DMS153 treated with DMSO at 0.1 percent for 48 hours (cell line): ENCODE results near the gene KRT35.

Source experiments
- DNase-seq: peaks from one replicate; lab custom pipeline; 2025; ENCODE audit not compliant: unreplicated experiment; lab: John Stamatoyannopoulos, UW

KRT35 gene

GRCh38 chr17:41490000-41490990 is 9.3 kb upstream of the KRT35 start:
- DNase-seq: peak; percentile 32

DNA sequence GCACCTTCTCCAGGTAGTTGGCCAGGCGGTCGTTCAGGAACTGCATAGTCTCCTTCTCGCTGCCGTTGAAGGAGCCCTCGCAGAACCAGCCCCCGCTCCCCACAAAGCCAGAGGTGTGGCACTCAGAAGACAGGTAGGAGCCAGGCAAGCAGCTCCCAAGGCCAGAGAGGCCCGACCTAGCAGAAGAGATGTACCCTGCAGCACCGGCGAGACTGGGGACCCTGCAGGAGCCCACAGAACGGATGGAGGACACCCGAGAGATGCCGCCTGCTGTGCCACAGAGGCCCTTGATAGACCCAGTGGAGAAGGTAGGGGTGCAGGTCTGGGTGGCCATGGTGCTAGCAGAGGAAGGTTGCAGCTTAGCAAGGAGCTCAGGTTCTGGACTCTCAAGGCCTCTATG is 8.6 kb upstream of the KRT35 start, which contains the start of gene KRT36:
Gene KRT36 (minus strand): TSS at position 380 of the 400 bp plus-strand sequence. CDS start 46 bp downstream, at position 334.
- DNase-seq: no peak

GRCh38 chr17:41486809-41487530 is 6.0 kb upstream of the KRT35 start:
- no peak for DNase-seq

DNA sequence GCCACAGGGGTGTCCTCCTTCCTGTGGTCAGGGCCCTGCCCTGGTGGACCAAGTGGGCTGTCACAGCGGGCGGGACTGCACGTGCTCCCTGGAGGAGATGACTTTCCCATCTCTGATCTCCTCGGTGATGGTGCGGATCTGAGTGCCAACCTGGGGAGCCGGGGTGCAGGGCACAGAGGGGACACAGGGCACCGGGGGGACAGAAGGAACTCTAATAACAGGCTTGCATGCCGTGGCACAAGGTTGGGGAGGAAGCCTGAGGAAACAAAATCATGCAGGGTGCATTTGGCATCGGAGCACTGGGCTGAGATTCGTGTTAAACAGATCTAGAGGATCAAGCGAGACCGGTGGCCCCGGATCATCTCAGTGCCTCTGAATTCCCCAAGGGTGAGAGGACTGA is 5.4 kb upstream of the KRT35 start:
- no peak for DNase-seq

DNA sequence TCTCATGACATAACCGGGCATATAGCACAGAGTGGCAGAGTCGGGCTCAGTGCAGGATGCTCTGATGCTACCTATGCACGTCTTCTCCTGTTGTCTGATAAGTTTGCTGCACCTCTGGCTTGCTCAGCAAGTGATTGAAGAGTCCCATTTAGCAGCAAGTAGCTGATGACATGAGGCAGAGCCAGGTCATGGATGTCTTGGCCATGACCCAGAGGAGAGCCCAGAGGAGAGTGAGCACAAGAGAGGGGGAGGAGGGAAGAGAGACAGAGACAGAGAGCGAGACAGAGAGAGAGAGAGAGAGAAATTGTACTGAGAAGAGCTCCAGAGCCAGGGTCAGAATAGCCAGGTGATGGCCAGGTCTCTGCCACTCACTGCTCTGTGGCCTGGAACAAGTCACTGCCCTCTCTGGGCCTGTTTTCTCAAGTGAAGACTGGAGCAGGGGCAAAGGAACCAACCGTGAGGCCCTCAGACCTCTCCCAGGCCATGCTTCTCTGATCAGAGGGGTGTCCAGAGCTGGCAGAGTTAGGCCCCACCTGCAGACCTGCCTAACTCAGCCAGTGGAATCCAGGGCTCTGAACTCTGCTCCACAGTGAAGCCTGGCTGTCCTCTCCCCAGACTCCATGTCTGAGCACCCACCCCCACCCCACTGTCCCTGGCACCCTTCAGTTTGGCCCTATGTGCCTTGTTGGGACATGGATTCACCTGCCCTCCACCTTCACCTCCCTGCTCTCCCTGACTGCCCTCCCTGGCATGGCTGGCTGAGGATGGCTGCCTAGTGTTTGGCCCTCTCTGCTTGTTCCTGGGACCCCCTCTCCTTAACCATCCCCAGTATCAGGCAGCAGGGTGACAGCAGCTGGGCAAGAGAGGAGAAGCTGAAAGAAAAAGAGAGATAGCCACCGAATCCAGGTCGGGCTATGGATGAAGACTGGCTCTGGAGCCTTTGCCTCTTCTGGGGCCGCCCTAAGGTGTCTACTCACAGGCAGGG is 4.3 kb upstream of the KRT35 start:
- no peak for DNase-seq

- DNase-seq: no peak
Observed at GRCh38 chr17:41483991-41484826, 3.3 kb upstream of the KRT35 start.

DNA sequence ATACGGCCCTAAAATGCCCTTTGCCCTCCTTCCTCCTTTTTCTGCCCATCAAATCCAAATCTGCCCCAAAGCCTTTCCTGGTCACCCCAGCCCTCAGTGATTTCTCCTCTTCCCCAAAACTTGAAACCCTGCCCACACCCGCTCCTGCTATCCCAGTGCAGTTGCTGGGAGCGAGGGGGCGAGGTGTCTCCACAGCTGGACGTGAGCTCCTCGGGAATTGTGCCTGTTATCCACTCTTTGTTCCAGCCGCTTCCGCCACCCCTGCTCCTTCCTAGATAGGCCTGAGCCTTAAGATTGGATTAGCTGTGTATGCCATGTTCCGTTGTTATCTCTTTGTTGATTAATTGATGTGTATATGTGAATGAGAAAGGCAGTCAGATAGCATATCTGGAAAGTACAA is 2.6 kb upstream of the KRT35 start:
- no peak for DNase-seq

DNA sequence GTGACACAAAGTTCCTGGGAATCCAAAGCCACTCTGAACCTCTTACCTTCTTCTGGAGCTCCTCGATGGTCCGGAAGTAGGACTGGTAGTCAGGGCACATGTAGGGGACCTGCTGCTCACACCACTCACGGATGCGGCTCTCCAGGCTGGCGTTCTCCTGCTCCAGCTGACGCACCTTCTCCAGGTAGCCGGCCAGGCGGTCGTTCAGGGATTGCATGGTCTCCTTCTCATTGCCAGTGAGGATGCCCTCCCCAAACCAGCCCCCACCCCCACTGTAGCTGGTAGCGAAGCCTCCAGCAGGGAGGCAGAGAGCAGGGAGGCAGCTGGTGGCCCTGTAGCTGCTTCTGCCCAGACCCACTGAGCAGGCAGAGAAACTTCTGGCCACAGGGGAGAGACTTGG is 370 bp downstream of the KRT35 start:
- DNase-seq: no peak

- DNase-seq: no peak
Observed at GRCh38 chr17:41480136-41480535, 815 bp downstream of the KRT35 start.

DNA sequence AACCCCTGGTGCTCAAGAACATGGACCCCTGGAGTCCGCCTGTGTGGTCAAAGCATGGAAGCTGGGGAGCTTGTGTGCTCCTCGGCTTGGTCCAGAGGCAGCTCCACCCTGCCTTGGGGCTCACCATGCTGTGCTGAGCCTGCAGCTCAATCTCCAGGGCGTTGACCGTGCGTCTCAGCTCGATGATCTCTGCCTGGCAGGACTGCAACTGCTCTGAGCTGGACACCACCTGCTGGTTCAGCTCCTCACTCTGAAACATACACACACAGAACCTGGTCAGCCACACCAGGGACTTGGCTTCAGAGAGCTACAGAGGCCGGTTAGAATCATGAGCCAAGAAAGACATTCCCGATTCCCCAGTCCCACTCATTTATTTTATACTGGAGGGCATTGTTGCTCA is 2.7 kb downstream of the KRT35 start:
- DNase-seq: no peak

DNA sequence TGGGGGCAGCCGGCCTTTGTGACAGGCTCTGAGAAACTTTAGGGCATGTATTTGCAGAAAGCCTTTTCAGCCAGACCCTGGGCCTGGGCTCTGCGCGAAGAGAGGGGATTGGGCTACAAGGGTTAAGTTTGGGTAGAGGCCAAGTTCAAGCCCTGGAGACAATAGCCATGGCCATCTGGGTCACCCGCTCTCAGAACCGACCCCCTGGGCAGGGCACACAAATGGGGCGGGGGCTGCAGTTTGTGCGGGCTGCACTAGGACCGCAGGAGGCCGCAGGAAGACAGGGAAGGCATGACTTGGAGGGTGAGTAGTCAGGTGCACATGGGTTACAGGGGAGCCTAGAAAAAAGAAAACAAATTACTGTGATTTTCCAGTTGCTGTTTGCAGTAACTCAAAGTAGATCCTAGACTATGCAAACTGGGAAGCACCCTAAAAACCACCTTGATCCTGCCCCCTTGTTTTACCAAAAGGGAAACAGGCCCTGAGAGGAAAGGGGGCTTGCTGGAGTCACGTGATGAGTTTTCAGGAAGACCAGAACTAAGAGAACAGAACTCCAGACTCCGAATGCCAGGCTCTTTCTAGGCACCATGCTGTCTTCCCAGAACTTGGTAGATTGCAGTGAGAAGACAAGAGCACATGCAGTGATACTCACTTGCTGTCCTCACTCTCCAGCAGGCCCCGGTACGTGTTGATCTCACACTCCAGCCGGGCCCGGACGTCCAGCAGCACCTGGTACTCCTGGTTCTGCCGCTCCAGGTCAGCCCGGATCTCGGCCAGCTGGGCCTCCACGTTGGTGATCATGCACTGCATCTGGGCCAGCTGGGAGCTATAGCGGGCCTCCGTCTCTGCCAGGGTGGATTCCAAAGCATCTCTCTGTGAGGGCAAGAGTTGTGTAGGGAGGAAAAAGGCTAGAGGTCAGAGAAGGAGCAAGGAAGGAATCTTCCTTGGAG is 3.8 kb downstream of the KRT35 start:
- DNase-seq: no peak

GRCh38 chr17:41475421-41475820 is 5.5 kb downstream of the KRT35 start:
- DNase-seq: no peak

GRCh38 chr17:41474863-41475262 is 6.1 kb downstream of the KRT35 start:
- DNase-seq: no peak

DNA sequence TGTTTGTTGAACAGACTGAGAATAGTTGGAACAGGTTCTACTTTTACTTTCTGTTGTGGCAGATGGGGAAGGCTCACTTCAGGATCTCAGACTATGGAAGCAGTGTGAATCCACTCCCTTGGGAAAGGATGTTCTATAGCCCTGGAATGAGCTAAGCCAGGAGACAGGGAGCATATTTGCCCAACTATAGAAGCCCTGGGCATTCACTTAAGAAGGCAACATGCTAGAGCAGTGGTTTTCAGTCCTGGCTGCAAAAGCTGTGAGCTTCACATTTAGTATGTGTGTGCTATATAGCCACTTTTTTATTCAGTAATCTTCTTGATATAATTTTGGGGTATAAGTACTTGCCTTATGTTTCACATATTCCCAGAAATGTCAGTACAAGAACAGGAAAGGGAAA is 12.6 kb downstream of the KRT35 start:
- no peak for DNase-seq

GRCh38 chr17:41467561-41467960 is 13.4 kb downstream of the KRT35 start:
- no peak for DNase-seq

DNA sequence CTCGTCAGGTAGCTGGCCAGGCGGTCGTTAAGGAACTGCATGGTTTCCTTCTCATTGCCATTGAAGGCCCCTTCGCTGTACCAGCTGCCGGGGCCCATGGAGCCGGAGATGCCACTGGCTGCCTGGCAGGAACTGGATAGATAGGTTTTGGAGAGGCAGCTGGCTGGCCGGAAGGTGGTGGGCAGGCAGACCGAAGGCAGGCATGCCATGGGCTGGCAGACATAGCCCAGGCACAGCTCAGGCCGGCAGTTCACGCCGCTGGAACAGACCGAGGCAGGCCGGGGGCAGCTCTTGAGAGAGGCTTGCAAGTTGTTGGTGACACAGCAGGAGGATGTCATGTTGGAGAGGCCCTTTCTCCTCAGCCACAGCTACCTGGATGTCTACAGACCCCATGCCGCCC is 14.0 kb downstream of the KRT35 start, which contains the start of gene KRT32:
Gene KRT32 (minus strand): TSS at position 399 of the 400 bp plus-strand sequence. CDS start 61 bp downstream, at position 338.
- no peak for DNase-seq

- no peak for DNase-seq
Observed at GRCh38 chr17:41464682-41465081, 16.3 kb downstream of the KRT35 start.

GRCh38 chr17:41464173-41464572 is 16.8 kb downstream of the KRT35 start:
- DNase-seq: no peak

- no peak for DNase-seq
Observed at GRCh38 chr17:41463746-41464145, 17.2 kb downstream of the KRT35 start.
